Thymus (tissue), 11 donors: ENCODE measurements around the gene DENND1C. TPM values are rescaled to one million over a fixed set of nuclear protein-coding genes. Genes with fewer than 3 reads are reported as not detected.
A peak's percentile ranks its signal among the peaks of the same experiment; 100 is the strongest.

Experiments
- DNase-seq, 9 donors: peaks; one replicate each; pipeline ENCODE4 v3.0.0-alpha.2; 2013; ENCODE audit warnings: low spot score in 9 of 9, low read depth in 6 of 9, missing footprints in 1 of 9
- H3K27ac ChIP-seq, 2 donors: one replicate each; pipeline ENCODE4 v1.5.1; 2013; ENCODE audit warnings: control low read depth in 1 of 2, low read depth in 1 of 2, low read length in 1 of 2, mild to moderate bottlenecking in 1 of 2, moderate library complexity in 1 of 2
- H3K27me3 ChIP-seq, 2 donors: one replicate each; pipeline ENCODE4 v1.5.1; 2013; ENCODE audit warnings: low read length in 1 of 2; ENCODE audit not compliant: control insufficient read depth in 2 of 2, insufficient read depth in 1 of 2
- H3K36me3 ChIP-seq, 2 donors: one replicate each; pipeline ENCODE4 v1.5.1; 2013; ENCODE audit warnings: low read length in 1 of 2, mild to moderate bottlenecking in 1 of 2, moderate library complexity in 1 of 2; ENCODE audit not compliant: control insufficient read depth in 2 of 2, insufficient read depth in 2 of 2
- H3K4me1 ChIP-seq, 2 donors: one replicate each; pipeline ENCODE4 v1.5.1; 2013; ENCODE audit warnings: low read length in 2 of 2; ENCODE audit not compliant: control insufficient read depth in 2 of 2, insufficient read depth in 2 of 2
- H3K4me3 ChIP-seq, 2 donors: one replicate each; pipeline ENCODE4 v1.5.1; 2013; ENCODE audit warnings: low read length in 2 of 2, control low read depth in 1 of 2, mild to moderate bottlenecking in 1 of 2
- H3K9me3 ChIP-seq, 2 donors: one replicate each; pipeline ENCODE4 v1.5.1; 2013; ENCODE audit warnings: low read length in 1 of 2, mild to moderate bottlenecking in 1 of 2; ENCODE audit not compliant: control insufficient read depth in 2 of 2, insufficient read depth in 1 of 2
- WGBS: extraction: QIAGEN DNeasy Blood & Tissue Kit; methylation state at CpG from one replicate; pipeline ENCODE4 v1.1.7; 2013; 5-methylcytosine and 5-hydroxymethylcytosine counted together
- polyA plus RNA-seq: library from polyadenylated mRNA; stranded (reverse); fragments of 200-250 nt; gene quantifications from one replicate; pipeline ENCODE4 v1.2.3, GENCODE V29; 2013
- total RNA-seq: library from RNA; stranded (reverse); fragments of 120-200 nt; gene quantifications from one replicate; pipeline ENCODE4 v1.2.4, GENCODE V29; 2013
- donor health status: healthy.

DENND1C gene
- total and polyA plus RNA-seq, 2 donors, result 6.8 to 46.6 TPM

DNA sequence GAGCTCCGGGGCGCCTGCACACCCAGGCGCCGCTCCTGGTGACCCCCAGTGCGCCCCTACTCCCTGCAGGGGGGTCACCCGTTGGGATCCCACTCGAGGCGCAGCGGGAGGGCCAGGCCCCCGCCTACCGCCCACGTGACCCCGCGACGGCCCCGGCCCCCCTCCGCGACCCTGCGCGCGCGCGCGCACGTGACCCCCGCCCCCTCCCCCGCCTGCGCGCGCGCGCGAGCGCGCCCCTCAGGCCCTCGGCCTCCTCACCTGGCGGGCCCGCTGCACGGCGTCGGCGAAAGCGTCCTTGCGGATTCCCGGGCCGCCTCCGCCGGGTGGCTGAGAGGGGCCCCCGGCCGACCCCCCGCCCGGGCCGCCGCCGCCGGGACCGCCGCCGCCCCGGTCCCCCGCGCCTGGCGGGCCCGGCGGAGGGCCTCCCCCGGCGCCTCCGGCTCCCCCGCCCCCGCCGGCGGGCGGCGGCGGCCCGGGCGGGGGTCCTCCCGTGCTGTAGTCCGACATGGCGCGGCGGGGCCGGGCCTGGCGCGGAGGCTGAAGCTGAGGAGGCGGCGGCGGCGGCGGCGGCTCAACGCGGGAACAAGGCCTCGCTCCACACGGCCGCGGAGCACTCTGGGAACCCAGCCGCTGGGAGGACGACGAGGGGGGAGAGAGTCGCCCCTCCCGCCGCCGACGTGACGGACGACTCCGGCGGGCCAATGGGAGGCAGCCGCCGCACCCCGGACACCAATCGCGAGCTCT, 57.2 kb downstream of the DENND1C start, which contains the start of gene KHSRP:
Gene KHSRP, minus strand, starts transcription at position 617 of the 744 bp plus-strand sequence. Its CDS starts 110 bp downstream, at position 507.
- Histone ChIP-seq H3K27ac (peak within 1 kb of the TSS; percentile 83 to 90), H3K27me3 (peaks cover 0 to 2% of the 10 kb centered on the region in 2 donors), H3K4me3 (peak within 1 kb of the TSS; percentile 83), H3K9me3 (peaks cover 0 to 15% of the 10 kb centered on the region in 2 donors), H3K36me3 (peaks cover 28 to 34% of the 10 kb centered on the region in 2 donors), H3K4me1 (peaks cover 14 to 30% of the 10 kb centered on the region in 2 donors)
- WGBS, result under 1% methylated on average over 111 of the region's 114 CpGs
- peak in 4 of 9 donors; percentile 14 to 63 (median 35) for DNase-seq

- under 1% methylated on average over 20 of the region's 20 CpGs for WGBS
- Histone ChIP-seq H3K36me3 (peaks cover 35 to 42% of the 10 kb centered on the region in 2 donors), H3K4me1 (peaks cover 14 to 30% of the 10 kb centered on the region in 2 donors), H3K4me3 (peak overlapping the region; percentile 83), H3K27ac (peak overlapping the region; percentile 36 to 56), H3K27me3 (no peaks in the 10 kb centered on the region), H3K9me3 (peaks cover 0 to 13% of the 10 kb centered on the region in 2 donors)
- peak in 2 of 9 donors; percentile 18 to 39 for DNase-seq
These were observed 57.9 kb downstream of the DENND1C start for GRCh38 chr19:6423499-6424194.

DNA sequence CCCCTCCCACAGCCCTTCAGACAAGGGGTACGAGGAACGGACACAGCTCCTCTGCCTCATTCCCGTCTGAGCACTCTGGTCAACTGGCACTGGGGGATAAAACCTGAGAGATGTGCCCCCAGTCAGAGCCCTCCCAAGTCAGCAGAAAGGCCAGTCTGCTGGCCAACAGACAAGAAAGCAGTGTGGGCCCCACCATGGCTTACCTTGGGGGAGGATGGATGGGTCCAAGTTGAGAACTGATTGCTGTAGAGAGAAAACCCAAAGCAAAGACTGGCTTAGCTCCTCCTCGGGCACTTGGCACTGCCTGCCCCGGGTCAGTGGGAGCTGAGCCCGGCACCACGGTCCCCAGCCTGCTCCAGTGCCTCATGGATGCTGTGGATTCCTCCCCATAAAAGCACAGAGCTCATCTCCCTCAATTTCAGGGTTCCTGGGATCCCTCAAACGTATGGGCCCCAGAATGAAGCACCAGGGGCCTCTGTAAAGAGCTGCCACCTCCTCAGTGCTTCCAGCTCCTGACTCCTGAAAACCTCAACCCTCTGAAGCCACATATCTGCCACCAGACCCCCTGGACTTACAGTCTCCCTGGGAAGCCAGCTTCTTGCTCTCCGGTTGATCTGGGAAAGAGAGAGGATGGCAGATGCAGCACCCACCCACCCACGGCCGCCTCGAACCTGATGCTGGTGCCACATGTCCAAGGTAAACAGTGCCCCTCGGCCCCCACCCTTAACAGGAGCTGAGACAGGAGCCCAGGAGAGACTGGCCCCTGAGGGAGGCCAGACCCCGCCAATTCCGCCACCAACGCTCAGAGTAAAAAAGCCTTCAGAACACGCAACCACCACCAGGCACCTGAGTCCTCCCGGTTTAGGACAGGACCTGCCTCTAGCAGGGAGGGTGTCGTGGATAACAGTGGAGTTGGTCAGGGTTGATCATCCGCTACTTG, 60.2 kb downstream of the DENND1C start:
- WGBS, result 95% methylated on average over 20 of the region's 20 CpGs
- Histone ChIP-seq H3K4me3 (no peak overlapping the region), H3K27ac (no peak overlapping the region), H3K27me3 (no peaks in the 10 kb centered on the region), H3K4me1 (peaks cover 14 to 30% of the 10 kb centered on the region in 2 donors), H3K36me3 (peaks cover 58 to 65% of the 10 kb centered on the region in 2 donors), H3K9me3 (peaks cover 0 to 10% of the 10 kb centered on the region in 2 donors)
- no peak for DNase-seq

DNA sequence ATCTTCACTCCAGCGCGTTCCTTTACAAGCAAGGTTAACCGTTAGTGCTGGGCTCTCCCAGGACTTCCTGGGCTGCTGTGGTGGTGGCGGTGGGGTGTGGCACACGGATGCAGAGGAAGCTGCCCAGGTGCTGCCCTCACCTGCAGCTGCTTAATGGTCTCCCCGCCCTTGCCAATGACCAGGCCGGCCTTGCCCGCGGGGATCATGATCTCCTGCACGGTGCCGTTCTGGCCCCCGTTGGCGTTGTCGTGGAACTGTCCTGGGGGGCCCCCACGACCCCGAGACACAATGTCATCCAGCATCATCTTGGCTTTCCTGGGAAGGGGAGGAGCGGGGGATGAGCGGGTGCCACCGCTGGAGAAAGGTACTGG, 63.0 kb downstream of the DENND1C start:
- no peak for DNase-seq
- peaks cover 7 to 18% of the 10 kb centered on the region in 2 donors for H3K4me1 ChIP-seq

GRCh38 chr19:6417713-6418561, 63.6 kb downstream of the DENND1C start:
- no peaks in the 10 kb centered on the region for H3K27me3 ChIP-seq
- DNase-seq, result no peak
- no peak overlapping the region for H3K27ac ChIP-seq
- peaks cover under 1 to 12% of the 10 kb centered on the region in 2 donors for H3K4me1 ChIP-seq
- 97% methylated on average over 33 of the region's 33 CpGs for WGBS
- no peak overlapping the region for H3K4me3 ChIP-seq
- H3K9me3 ChIP-seq, result peaks cover 0 to 4% of the 10 kb centered on the region in 2 donors
- peaks cover 83 to 90% of the 10 kb centered on the region in 2 donors for H3K36me3 ChIP-seq

More for the DNA sequence above, 63.0 kb downstream of the DENND1C start:
- Histone ChIP-seq H3K27me3 (no peaks in the 10 kb centered on the region), H3K9me3 (peaks cover 0 to 4% of the 10 kb centered on the region in 2 donors), H3K4me3 (no peak overlapping the region), H3K27ac (no peak overlapping the region), H3K36me3 (peaks cover 83 to 90% of the 10 kb centered on the region in 2 donors)
- 98% methylated on average over 19 of the region's 19 CpGs for WGBS

Other genes with a start within 250 kb of the DENND1C start
- 6.9 TPM for gene MLLT1, start 201.8 kb downstream of the DENND1C start, total RNA-seq
- gene MLLT1, start 201.8 kb downstream of the DENND1C start, polyA plus RNA-seq, result 24.7 TPM
- 0.14 TPM for gene ACER1, start 148.2 kb downstream of the DENND1C start, total RNA-seq
- gene ACER1, start 148.2 kb downstream of the DENND1C start, polyA plus RNA-seq, result 2.8 TPM
- gene CLPP, start 120.3 kb downstream of the DENND1C start, total RNA-seq, result 69.1 TPM
- 88.4 TPM for gene CLPP, start 120.3 kb downstream of the DENND1C start, polyA plus RNA-seq
- 62.9 TPM for gene ALKBH7, start 109.0 kb downstream of the DENND1C start, total RNA-seq
- gene ALKBH7, start 109.0 kb downstream of the DENND1C start, polyA plus RNA-seq, result 66.5 TPM
- gene PSPN, start 105.9 kb downstream of the DENND1C start, total RNA-seq, result 0.90 TPM
- 1.0 TPM for gene PSPN, start 105.9 kb downstream of the DENND1C start, polyA plus RNA-seq
- 37.9 TPM for gene GTF2F1, start 88.6 kb downstream of the DENND1C start, total RNA-seq
- gene GTF2F1, start 88.6 kb downstream of the DENND1C start, polyA plus RNA-seq, result 41.5 TPM
- 49.9 TPM for gene KHSRP, start 57.0 kb downstream of the DENND1C start, total RNA-seq
- gene KHSRP, start 57.0 kb downstream of the DENND1C start, polyA plus RNA-seq, result 93.1 TPM
- gene SLC25A41, start 48.0 kb downstream of the DENND1C start, total RNA-seq, result 0.05 TPM
- gene SLC25A41, start 48.0 kb downstream of the DENND1C start, polyA plus RNA-seq, result 0.27 TPM
- gene SLC25A23, start 22.0 kb downstream of the DENND1C start, total RNA-seq, result 6.0 TPM
- gene SLC25A23, start 22.0 kb downstream of the DENND1C start, polyA plus RNA-seq, result 8.8 TPM
- 1.1 TPM for gene CRB3, start 17.5 kb downstream of the DENND1C start, total RNA-seq
- gene CRB3, start 17.5 kb downstream of the DENND1C start, polyA plus RNA-seq, result 7.0 TPM
- 0.24 TPM for gene TUBB4A, start 20.5 kb upstream of the DENND1C start, total RNA-seq
- gene TUBB4A, start 20.5 kb upstream of the DENND1C start, polyA plus RNA-seq, result 1.1 TPM
- gene TNFSF9, start 49.2 kb upstream of the DENND1C start, total RNA-seq, result 0.52 TPM
- gene TNFSF9, start 49.2 kb upstream of the DENND1C start, polyA plus RNA-seq, result 2.9 TPM
- 4.0 TPM for gene CD70, start 109.4 kb upstream of the DENND1C start, total RNA-seq
- gene CD70, start 109.4 kb upstream of the DENND1C start, polyA plus RNA-seq, result 11.1 TPM
- 2.1 TPM for gene TNFSF14, start 188.4 kb upstream of the DENND1C start, total RNA-seq
- 8.9 TPM for gene TNFSF14, start 188.4 kb upstream of the DENND1C start, polyA plus RNA-seq
- 46.1 TPM for gene C3, start 238.9 kb upstream of the DENND1C start, total RNA-seq
- 311 TPM for gene C3, start 238.9 kb upstream of the DENND1C start, polyA plus RNA-seq